ENCODE measurements around the gene ZNF37A. TPM values are rescaled to one million over a fixed set of nuclear protein-coding genes. Genes with fewer than 3 reads are reported as not detected.

Gene ZNF37A
- total and polyA plus RNA-seq, 2 experiments from 2014 or later: 8.7 to 12.2 TPM

DNA sequence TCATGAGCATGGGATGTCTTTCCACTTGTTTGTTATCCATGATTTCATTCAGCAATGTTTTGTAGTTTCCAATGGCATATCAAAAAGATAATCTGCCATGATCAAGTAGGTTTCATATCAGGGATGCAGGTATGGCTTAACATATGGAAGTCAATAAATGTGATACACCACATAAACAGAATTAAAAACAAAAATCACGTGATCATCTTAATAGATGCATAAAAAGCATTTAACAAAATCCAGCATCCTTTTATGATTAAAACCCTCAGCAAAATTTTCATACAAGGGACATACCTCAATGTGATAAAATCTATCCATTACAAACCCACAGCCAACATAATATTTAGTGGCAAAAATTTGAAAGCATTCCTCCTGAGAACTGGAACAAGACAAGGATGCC lies 90.3 kb downstream of the ZNF37A start:
- H3K27me3 ChIP-seq (ENCODE audit: insufficient read depth): no peaks in the 10 kb centered on the region
- H2AFZ ChIP-seq: no peak overlapping the region
- Mint-ChIP-seq H3K4me3 (no peak overlapping the region), H3K27me3 (ENCODE audit: insufficient read depth, low read depth, poor library complexity) (peaks cover 2% of the 10 kb centered on the region), H3K36me3 (ENCODE audit: low read depth) (peaks cover 34% of the 10 kb centered on the region), H3K9me3 (peaks cover 87% of the 10 kb centered on the region), H3K4me1 (no peaks in the 10 kb centered on the region), H3K27ac (no peak overlapping the region)
- H3K79me2 ChIP-seq (replicated peaks; ENCODE audit: insufficient read depth): no peaks in the 10 kb centered on the region
- ATAC-seq (no peak), DNase-seq (ENCODE audit: low spot score) (no peak)
- H3K36me3 ChIP-seq (ENCODE audit: insufficient read depth): peaks cover 5% of the 10 kb centered on the region
- H3K27ac ChIP-seq (ENCODE audit: low read depth): no peak overlapping the region
- no peaks in the 10 kb centered on the region for H3K4me1 ChIP-seq (ENCODE audit: insufficient read depth)
- no peak overlapping the region for H3K4me2 ChIP-seq
- no peaks in the 10 kb centered on the region for H4K20me1 ChIP-seq (replicated peaks; ENCODE audit: insufficient read depth)
- TF ChIP-seq, protein P1, sequence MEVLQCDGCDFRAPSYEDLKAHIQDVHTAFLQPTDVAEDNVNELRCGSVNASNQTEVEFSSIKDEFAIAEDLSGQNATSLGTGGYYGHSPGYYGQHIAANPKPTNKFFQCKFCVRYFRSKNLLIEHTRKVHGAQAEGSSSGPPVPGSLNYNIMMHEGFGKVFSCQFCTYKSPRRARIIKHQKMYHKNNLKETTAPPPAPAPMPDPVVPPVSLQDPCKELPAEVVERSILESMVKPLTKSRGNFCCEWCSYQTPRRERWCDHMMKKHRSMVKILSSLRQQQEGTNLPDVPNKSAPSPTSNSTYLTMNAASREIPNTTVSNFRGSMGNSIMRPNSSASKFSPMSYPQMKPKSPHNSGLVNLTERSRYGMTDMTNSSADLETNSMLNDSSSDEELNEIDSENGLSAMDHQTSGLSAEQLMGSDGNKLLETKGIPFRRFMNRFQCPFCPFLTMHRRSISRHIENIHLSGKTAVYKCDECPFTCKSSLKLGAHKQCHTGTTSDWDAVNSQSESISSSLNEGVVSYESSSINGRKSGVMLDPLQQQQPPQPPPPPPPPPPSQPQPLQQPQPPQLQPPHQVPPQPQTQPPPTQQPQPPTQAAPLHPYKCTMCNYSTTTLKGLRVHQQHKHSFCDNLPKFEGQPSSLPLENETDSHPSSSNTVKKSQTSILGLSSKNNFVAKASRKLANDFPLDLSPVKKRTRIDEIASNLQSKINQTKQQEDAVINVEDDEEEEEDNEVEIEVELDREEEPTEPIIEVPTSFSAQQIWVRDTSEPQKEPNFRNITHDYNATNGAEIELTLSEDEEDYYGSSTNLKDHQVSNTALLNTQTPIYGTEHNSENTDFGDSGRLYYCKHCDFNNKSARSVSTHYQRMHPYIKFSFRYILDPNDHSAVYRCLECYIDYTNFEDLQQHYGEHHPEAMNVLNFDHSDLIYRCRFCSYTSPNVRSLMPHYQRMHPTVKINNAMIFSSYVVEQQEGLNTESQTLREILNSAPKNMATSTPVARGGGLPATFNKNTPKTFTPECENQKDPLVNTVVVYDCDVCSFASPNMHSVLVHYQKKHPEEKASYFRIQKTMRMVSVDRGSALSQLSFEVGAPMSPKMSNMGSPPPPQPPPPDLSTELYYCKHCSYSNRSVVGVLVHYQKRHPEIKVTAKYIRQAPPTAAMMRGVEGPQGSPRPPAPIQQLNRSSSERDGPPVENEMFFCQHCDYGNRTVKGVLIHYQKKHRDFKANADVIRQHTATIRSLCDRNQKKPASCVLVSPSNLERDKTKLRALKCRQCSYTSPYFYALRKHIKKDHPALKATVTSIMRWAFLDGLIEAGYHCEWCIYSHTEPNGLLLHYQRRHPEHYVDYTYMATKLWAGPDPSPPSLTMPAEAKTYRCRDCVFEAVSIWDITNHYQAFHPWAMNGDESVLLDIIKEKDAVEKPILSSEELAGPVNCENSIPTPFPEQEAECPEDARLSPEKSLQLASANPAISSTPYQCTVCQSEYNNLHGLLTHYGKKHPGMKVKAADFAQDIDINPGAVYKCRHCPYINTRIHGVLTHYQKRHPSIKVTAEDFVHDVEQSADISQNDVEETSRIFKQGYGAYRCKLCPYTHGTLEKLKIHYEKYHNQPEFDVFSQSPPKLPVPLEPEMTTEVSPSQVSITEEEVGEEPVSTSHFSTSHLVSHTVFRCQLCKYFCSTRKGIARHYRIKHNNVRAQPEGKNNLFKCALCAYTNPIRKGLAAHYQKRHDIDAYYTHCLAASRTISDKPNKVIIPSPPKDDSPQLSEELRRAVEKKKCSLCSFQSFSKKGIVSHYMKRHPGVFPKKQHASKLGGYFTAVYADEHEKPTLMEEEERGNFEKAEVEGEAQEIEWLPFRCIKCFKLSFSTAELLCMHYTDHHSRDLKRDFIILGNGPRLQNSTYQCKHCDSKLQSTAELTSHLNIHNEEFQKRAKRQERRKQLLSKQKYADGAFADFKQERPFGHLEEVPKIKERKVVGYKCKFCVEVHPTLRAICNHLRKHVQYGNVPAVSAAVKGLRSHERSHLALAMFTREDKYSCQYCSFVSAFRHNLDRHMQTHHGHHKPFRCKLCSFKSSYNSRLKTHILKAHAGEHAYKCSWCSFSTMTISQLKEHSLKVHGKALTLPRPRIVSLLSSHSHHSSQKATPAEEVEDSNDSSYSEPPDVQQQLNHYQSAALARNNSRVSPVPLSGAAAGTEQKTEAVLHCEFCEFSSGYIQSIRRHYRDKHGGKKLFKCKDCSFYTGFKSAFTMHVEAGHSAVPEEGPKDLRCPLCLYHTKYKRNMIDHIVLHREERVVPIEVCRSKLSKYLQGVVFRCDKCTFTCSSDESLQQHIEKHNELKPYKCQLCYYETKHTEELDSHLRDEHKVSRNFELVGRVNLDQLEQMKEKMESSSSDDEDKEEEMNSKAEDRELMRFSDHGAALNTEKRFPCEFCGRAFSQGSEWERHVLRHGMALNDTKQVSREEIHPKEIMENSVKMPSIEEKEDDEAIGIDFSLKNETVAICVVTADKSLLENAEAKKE (CRISPR knock-in tag; IDR thresholded peaks at IDR 0.05): no peak
- TF ChIP-seq CTCF (conservative IDR thresholded peaks at IDR 0.05; ENCODE audit: low read depth in 2 of 2) (no peak), POLR2AphosphoS5 (IDR thresholded peaks at IDR 0.05; ENCODE audit: low read depth) (no peak), STAT1 (IDR thresholded peaks at IDR 0.05; ENCODE audit: unreplicated experiment) (no peak), EZH2phosphoT487 (IDR thresholded peaks at IDR 0.05; ENCODE audit: unreplicated experiment) (no peak)
- no peak overlapping the region for H3K4me3 ChIP-seq
- no peaks in the 10 kb centered on the region for H3F3A ChIP-seq (replicated peaks; ENCODE audit: low read depth)
- no peaks in the 10 kb centered on the region for H3K9me2 ChIP-seq (ENCODE audit: insufficient read depth)

Small RNA genes within 50 kb of the gene (small RNA-seq; reads per million reads assigned to genes)
- gene AL117339.2 (ENCODE audit: low replicate concordance) (not detected), gene AL161931.1 (ENCODE audit: low replicate concordance) (not detected), gene FXYD6P2 (ENCODE audit: low replicate concordance) (not detected)

Other genes with a start within 250 kb of the ZNF37A start
- gene ZNF248, start 236.7 kb upstream of the ZNF37A start, total RNA-seq (2014; rRNA removed; shearing (Covaris generic)): 4.6 and 5.3 TPM in 2 replicates
- 2.1 and 2.7 TPM in 2 replicates for gene ZNF248, start 236.7 kb upstream of the ZNF37A start, polyA plus RNA-seq (2016; fragmentation: Nextera tagmentation; extraction: Ambion mirVana)
- gene ZNF25, start 117.7 kb upstream of the ZNF37A start, total RNA-seq (2014; rRNA removed; shearing (Covaris generic)): 0.76 and 2.7 TPM in 2 replicates
- 0.23 TPM in 1 of 2 replicates, not detected in the other for gene ZNF25, start 117.7 kb upstream of the ZNF37A start, polyA plus RNA-seq (2016; fragmentation: Nextera tagmentation; extraction: Ambion mirVana)
- 32.6 and 35.5 TPM in 2 replicates for gene ZNF33A, start 83.7 kb upstream of the ZNF37A start, total RNA-seq (2014; rRNA removed; shearing (Covaris generic))
- 20.3 and 20.6 TPM in 2 replicates for gene ZNF33A, start 83.7 kb upstream of the ZNF37A start, polyA plus RNA-seq (2016; fragmentation: Nextera tagmentation; extraction: Ambion mirVana)

All from GM23338 (cell line).